ENCODE results near the gene PAQR7.

DNA sequence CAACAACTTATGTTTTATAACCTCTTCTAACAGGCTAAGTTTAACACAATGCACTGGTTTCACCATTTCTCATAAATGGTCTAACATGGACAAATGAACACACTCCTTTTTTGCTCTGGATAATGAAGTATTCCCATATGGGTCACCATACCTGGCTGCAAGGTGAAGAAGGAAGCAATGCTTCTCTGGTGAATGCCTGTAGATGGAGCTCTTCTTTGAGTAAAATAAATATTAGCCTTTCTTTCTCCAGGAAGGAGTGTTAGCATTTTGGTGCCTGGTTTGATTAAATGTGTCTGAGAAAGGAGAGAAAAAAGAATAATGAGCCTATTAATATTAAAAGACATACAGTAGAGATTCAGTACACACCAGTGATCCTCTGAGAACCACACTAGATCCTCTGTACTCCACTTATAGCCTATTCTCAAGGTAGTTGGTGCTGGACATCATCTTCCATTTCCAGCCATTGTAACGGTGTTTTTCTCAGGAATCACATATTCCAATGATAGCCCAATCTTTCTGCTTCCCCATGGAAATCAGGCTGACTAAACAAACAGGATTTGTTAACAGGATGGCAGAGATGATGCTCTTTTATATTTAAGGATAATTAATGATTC is 38.1 kb downstream of the PAQR7 start:
- TF ChIP-seq, protein P1, sequence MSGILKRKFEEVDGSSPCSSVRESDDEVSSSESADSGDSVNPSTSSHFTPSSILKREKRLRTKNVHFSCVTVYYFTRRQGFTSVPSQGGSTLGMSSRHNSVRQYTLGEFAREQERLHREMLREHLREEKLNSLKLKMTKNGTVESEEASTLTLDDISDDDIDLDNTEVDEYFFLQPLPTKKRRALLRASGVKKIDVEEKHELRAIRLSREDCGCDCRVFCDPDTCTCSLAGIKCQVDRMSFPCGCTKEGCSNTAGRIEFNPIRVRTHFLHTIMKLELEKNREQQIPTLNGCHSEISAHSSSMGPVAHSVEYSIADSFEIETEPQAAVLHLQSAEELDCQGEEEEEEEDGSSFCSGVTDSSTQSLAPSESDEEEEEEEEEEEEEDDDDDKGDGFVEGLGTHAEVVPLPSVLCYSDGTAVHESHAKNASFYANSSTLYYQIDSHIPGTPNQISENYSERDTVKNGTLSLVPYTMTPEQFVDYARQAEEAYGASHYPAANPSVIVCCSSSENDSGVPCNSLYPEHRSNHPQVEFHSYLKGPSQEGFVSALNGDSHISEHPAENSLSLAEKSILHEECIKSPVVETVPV (CRISPR knock-in tag; IDR thresholded peaks at IDR 0.05), result no peak
- TF ChIP-seq, protein P2, sequence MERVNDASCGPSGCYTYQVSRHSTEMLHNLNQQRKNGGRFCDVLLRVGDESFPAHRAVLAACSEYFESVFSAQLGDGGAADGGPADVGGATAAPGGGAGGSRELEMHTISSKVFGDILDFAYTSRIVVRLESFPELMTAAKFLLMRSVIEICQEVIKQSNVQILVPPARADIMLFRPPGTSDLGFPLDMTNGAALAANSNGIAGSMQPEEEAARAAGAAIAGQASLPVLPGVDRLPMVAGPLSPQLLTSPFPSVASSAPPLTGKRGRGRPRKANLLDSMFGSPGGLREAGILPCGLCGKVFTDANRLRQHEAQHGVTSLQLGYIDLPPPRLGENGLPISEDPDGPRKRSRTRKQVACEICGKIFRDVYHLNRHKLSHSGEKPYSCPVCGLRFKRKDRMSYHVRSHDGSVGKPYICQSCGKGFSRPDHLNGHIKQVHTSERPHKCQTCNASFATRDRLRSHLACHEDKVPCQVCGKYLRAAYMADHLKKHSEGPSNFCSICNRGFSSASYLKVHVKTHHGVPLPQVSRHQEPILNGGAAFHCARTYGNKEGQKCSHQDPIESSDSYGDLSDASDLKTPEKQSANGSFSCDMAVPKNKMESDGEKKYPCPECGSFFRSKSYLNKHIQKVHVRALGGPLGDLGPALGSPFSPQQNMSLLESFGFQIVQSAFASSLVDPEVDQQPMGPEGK (CRISPR knock-in tag; IDR thresholded peaks at IDR 0.05; ENCODE audit: borderline replicate concordance), result no peak
- TF ChIP-seq CSDC2 (CRISPR knock-in tag; IDR thresholded peaks at IDR 0.05), result no peak
- no peak for TF ChIP-seq ISL1 (CRISPR knock-in tag; IDR thresholded peaks at IDR 0.05)
- no peak for TF ChIP-seq BACH2 (CRISPR knock-in tag; IDR thresholded peaks at IDR 0.05; ENCODE audit: borderline replicate concordance)
- no peak for TF ChIP-seq ARNTL (CRISPR knock-in tag; IDR thresholded peaks at IDR 0.05; ENCODE audit: borderline replicate concordance, low read depth)
- TF ChIP-seq ZFP3 (CRISPR knock-in tag; IDR thresholded peaks at IDR 0.05), result no peak
- TF ChIP-seq, protein P3, sequence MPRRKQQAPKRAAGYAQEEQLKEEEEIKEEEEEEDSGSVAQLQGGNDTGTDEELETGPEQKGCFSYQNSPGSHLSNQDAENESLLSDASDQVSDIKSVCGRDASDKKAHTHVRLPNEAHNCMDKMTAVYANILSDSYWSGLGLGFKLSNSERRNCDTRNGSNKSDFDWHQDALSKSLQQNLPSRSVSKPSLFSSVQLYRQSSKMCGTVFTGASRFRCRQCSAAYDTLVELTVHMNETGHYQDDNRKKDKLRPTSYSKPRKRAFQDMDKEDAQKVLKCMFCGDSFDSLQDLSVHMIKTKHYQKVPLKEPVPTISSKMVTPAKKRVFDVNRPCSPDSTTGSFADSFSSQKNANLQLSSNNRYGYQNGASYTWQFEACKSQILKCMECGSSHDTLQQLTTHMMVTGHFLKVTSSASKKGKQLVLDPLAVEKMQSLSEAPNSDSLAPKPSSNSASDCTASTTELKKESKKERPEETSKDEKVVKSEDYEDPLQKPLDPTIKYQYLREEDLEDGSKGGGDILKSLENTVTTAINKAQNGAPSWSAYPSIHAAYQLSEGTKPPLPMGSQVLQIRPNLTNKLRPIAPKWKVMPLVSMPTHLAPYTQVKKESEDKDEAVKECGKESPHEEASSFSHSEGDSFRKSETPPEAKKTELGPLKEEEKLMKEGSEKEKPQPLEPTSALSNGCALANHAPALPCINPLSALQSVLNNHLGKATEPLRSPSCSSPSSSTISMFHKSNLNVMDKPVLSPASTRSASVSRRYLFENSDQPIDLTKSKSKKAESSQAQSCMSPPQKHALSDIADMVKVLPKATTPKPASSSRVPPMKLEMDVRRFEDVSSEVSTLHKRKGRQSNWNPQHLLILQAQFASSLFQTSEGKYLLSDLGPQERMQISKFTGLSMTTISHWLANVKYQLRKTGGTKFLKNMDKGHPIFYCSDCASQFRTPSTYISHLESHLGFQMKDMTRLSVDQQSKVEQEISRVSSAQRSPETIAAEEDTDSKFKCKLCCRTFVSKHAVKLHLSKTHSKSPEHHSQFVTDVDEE (CRISPR knock-in tag; IDR thresholded peaks at IDR 0.05), result no peak
- no peak for TF ChIP-seq ZNF565 (CRISPR knock-in tag; conservative IDR thresholded peaks at IDR 0.05; ENCODE audit: low read depth)

Data from SK-N-SH treated with all-trans-retinoic acid at 6 μM for 48 hours (cell line).